B cell (primary cell): Measurements from ENCODE around the gene GGT5. TPM values are rescaled to one million over a fixed set of nuclear protein-coding genes. Genes with fewer than 3 reads are reported as not detected.
"Not testable (repeated sequence)": the region's sequence is repeated elsewhere in the genome, so short reads cannot be mapped to it uniquely, and the experiment has no call there.

Source experiments
- ATAC-seq: fragments of 200-7000 bp; cut with Tn5 transposase; one replicate; pipeline ENCODE4 v1.10.0; 2021; ENCODE audit warnings: low read depth, mild to moderate bottlenecking, moderate number of reproducible peaks, moderate library complexity
- CTCF ChIA-PET: fragments of 350-600 bp; sonication (Branson Sonifier 250); formaldehyde crosslinking; loops from one replicate; lab custom pipeline; 2021; ENCODE audit warnings: antibody characterized with exemption, inconsistent platforms; lab: Charles Lee
- POLR2A ChIA-PET: fragments of 350-600 bp; sonication (Branson Sonifier 250); formaldehyde crosslinking; loops from one replicate; lab custom pipeline; 2021; ENCODE audit warnings: antibody characterized with exemption; lab: Charles Lee
- DNase-seq: peaks from one replicate; pipeline ENCODE4 v3.0.0; 2013
- H2AFZ ChIP-seq: 2 replicates; pipeline ENCODE4 v1.6.1; 2012; ENCODE audit warnings: mild to moderate bottlenecking, low read depth, low read length; ENCODE audit not compliant: insufficient read depth, poor library complexity, severe bottlenecking
- H3K27ac ChIP-seq, 2 donors: 1 replicate in 1 of 2; 2 replicates in 1 of 2; pipeline ENCODE4 v1.5.1; 2012 to 2013; ENCODE audit warnings: low read length in 2 of 2, mild to moderate bottlenecking in 2 of 2, moderate library complexity in 1 of 2
- H3K27me3 ChIP-seq, 4 experiments: fragments of 200-600 bp in 1 of 4; sonication (generic) in 1 of 4; replicated peaks in 1 of 4; 1 replicate in 2 of 4; 2 replicates in 2 of 4; pipeline versions ENCODE4 v1.6.1 to v1.7.0; 2013 to 2016; ENCODE audit warnings: low read length in 3 of 4, mild to moderate bottlenecking in 2 of 4, mixed read lengths in 1 of 4, moderate library complexity in 1 of 4; ENCODE audit not compliant: insufficient read depth in 4 of 4, control insufficient read depth in 3 of 4; ENCODE audit errors: control extremely low read depth in 1 of 4
- H3K36me3 ChIP-seq, 2 experiments: replicated peaks in 1 of 2; 1 replicate in 1 of 2; 2 replicates in 1 of 2; pipeline versions ENCODE4 v1.6.1 to v1.7.1; 2013; ENCODE audit warnings: low read length in 1 of 2; ENCODE audit not compliant: insufficient read depth in 2 of 2, control insufficient read depth in 1 of 2; ENCODE audit errors: control extremely low read depth in 1 of 2, extremely low read depth in 1 of 2
- H3K4me1 ChIP-seq, 2 donors: fragments of 200-600 bp in 1 of 2; sonication (generic) in 1 of 2; 1 replicate in 1 of 2; 2 replicates in 1 of 2; pipeline versions ENCODE4 v1.5.1 to v1.6.1; 2013 to 2017; ENCODE audit warnings: low read length in 2 of 2; ENCODE audit not compliant: control insufficient read depth in 2 of 2, insufficient read depth in 2 of 2
- H3K4me2 ChIP-seq: replicated peaks from 2 replicates; pipeline ENCODE3; 2012; ENCODE audit warnings: mild to moderate bottlenecking, low read depth, low read length; ENCODE audit not compliant: poor library complexity, severe bottlenecking
- H3K4me3 ChIP-seq, 5 experiments: fragments of 200-600 bp in 1 of 5; sonication (generic) in 1 of 5; 1 replicate in 3 of 5; 2 replicates in 2 of 5; pipeline versions ENCODE4 v1.5.1 to v1.7.0; 2011 to 2016; ENCODE audit warnings: low read length in 4 of 5, mild to moderate bottlenecking in 4 of 5, low read depth in 2 of 5, control low read depth in 1 of 5, moderate library complexity in 1 of 5; ENCODE audit not compliant: insufficient read depth in 1 of 5; ENCODE audit errors: control extremely low read depth in 1 of 5, extremely low read depth in 1 of 5
- H3K79me2 ChIP-seq: fragments of 200-600 bp; sonication (generic); one replicate; pipeline ENCODE4 v1.6.0; 2016; ENCODE audit warnings: low read length; ENCODE audit not compliant: control insufficient read depth, insufficient read depth
- H3K9ac ChIP-seq: fragments of 200-600 bp; sonication (generic); 2 replicates; pipeline ENCODE4 v1.6.1; 2017; ENCODE audit warnings: mild to moderate bottlenecking, low read length, moderate library complexity
- H3K9me3 ChIP-seq, 3 donors: one replicate each; pipeline versions ENCODE4 v1.6.1 to v1.7.1; 2013; ENCODE audit warnings: low read length in 2 of 3; ENCODE audit not compliant: control insufficient read depth in 2 of 3, insufficient read depth in 1 of 3; ENCODE audit errors: control extremely low read depth in 1 of 3
- H4K20me1 ChIP-seq: 2 replicates; pipeline ENCODE4 v1.6.0; 2012; ENCODE audit warnings: mild to moderate bottlenecking, low read length; ENCODE audit not compliant: insufficient read depth, control insufficient read depth, poor library complexity, severe bottlenecking
- H3K27ac Mint-ChIP-seq: one replicate; pipeline ENCODE4 v1.8.0; 2021; ENCODE audit warnings: mixed read lengths
- H3K27me3 Mint-ChIP-seq: one replicate; pipeline ENCODE4 v1.8.0; 2021; ENCODE audit warnings: mixed read lengths
- H3K4me1 Mint-ChIP-seq: one replicate; pipeline ENCODE4 v1.8.0; 2021; ENCODE audit warnings: mixed read lengths
- H3K4me3 Mint-ChIP-seq: one replicate; pipeline ENCODE4 v1.8.0; 2021; ENCODE audit warnings: mixed read lengths
- H3K9me3 Mint-ChIP-seq: one replicate; pipeline ENCODE4 v1.8.0; 2022; ENCODE audit warnings: mixed read lengths; ENCODE audit not compliant: insufficient read depth
- WGBS: methylation state at CpG from one replicate; pipeline ENCODE4 v1.1.5; 2013; ENCODE audit warnings: missing lambda C conversion rate; ENCODE audit not compliant: insufficient coverage; 5-methylcytosine and 5-hydroxymethylcytosine counted together
- intact Hi-C: fragments of 100-400 bp; cut with micrococcal nuclease; formaldehyde crosslinking; loops from one replicate; pipeline ENCODE4 v1.10.0; 2022
- polyA plus RNA-seq: library from polyadenylated mRNA; depleted of rRNA; stranded (reverse); fragments of >200 nt; gene quantifications from 2 replicates; pipeline ENCODE4 v1.2.3, GENCODE V29; 2012
- total RNA-seq, 2 donors: library from RNA; stranded (reverse); fragments of 120-200 nt in 1 of 2; gene quantifications; 1 replicate in 1 of 2; 2 replicates in 1 of 2; pipeline versions ENCODE4 v1.2.3 to v1.2.4, GENCODE V29; 2013 to 2022

GGT5 gene
- total and polyA plus RNA-seq, 2 donors (not counting 1 experiment from before 2014, with no cell fraction given) = not detected

- POLR2A ChIA-PET, H3K27me3 Mint-ChIP-seq, H2AFZ ChIP-seq, H3K27ac ChIP-seq, H3K9me3 Mint-ChIP-seq, H3K9me3 ChIP-seq, CTCF ChIA-PET, H3K4me3 Mint-ChIP-seq, ATAC-seq, H3K79me2 ChIP-seq, H3K4me2 ChIP-seq, H4K20me1 ChIP-seq, H3K4me3 ChIP-seq, intact Hi-C loops, H3K9ac ChIP-seq, H3K27me3 ChIP-seq, DNase-seq, H3K36me3 ChIP-seq: not testable (repeated sequence)
- 100% methylated on average over 7 of the region's 19 CpGs for WGBS
- peaks cover 26% of the 10 kb centered on the region for H3K4me1 Mint-ChIP-seq
- peaks cover 11 to 17% of the 10 kb centered on the region in 2 donors for H3K4me1 ChIP-seq
- peak overlapping the region; percentile 72 for H3K27ac Mint-ChIP-seq
Observed at GRCh38 chr22:24263479-24263878, 18.6 kb upstream of the GGT5 start.

- H3K4me3 ChIP-seq, H3K9ac ChIP-seq, H3K27me3 Mint-ChIP-seq, H3K79me2 ChIP-seq, CTCF ChIA-PET, ATAC-seq, H3K27ac Mint-ChIP-seq, H3K4me2 ChIP-seq, POLR2A ChIA-PET, H4K20me1 ChIP-seq, H3K4me3 Mint-ChIP-seq, DNase-seq, H3K27me3 ChIP-seq, H3K36me3 ChIP-seq, H3K27ac ChIP-seq, intact Hi-C loops, H2AFZ ChIP-seq, H3K9me3 Mint-ChIP-seq, H3K9me3 ChIP-seq: not testable (repeated sequence)
- 94% methylated on average over 17 of the region's 18 CpGs for WGBS
- H3K4me1 Mint-ChIP-seq = peaks cover 26% of the 10 kb centered on the region
- H3K4me1 ChIP-seq = peaks cover 11 to 17% of the 10 kb centered on the region in 2 donors
Observed at GRCh38 chr22:24262185-24262749, 17.4 kb upstream of the GGT5 start.
